SK-N-SH (cell line): ENCODE data around the gene KLK12.

Experiments
- CHD2 ChIP-seq: fragments of 150-350 bp; IDR thresholded peaks from 2 replicates; pipeline ENCODE4 v1.6.1; 2018; ENCODE audit warnings: low read length; ENCODE audit not compliant: partially characterized antibody
- CTCF ChIP-seq: fragments of 200-600 bp; sonication (generic); IDR thresholded peaks from 2 replicates; pipeline ENCODE4 v1.6.1; 2017; ENCODE audit warnings: antibody characterized with exemption, mild to moderate bottlenecking, moderate library complexity
- EZH2phosphoT487 ChIP-seq: fragments of 200-600 bp; sonication (generic); IDR thresholded peaks from 2 replicates; pipeline ENCODE4 v1.6.1; 2017; ENCODE audit warnings: low read depth, mixed run types, mild to moderate bottlenecking, antibody characterized with exemption, moderate library complexity, borderline replicate concordance
- GATA2 ChIP-seq: sonication (generic); formaldehyde crosslinking; IDR thresholded peaks from 2 replicates; pipeline ENCODE4 v1.5.0; 2020; ENCODE audit warnings: mild to moderate bottlenecking, missing genetic modification reagents
- NRF1 ChIP-seq: IDR thresholded peaks from 2 replicates; pipeline ENCODE4 v1.6.1; 2012; ENCODE audit warnings: low read depth, mild to moderate bottlenecking, low read length
- POLR2AphosphoS5 ChIP-seq: IDR thresholded peaks from 2 replicates; pipeline ENCODE4 v1.6.1; 2012; ENCODE audit warnings: low read depth, low read length
- REST ChIP-seq: IDR thresholded peaks from 2 replicates; pipeline ENCODE4 v1.6.1; 2012; ENCODE audit warnings: mild to moderate bottlenecking, low read depth, low read length, moderate library complexity
- RXRA ChIP-seq: IDR thresholded peaks from 2 replicates; pipeline ENCODE4 v1.4.0; 2012; ENCODE audit warnings: low read depth, mild to moderate bottlenecking, borderline replicate concordance
- TAF1 ChIP-seq: IDR thresholded peaks from 2 replicates; pipeline ENCODE4 v1.6.1; 2012; ENCODE audit warnings: low read depth, mild to moderate bottlenecking, low read length, moderate library complexity, borderline replicate concordance
- YY1 ChIP-seq: IDR thresholded peaks from 2 replicates; pipeline ENCODE4 v1.4.0; 2012; ENCODE audit warnings: low read depth, mild to moderate bottlenecking
- ZBTB33 ChIP-seq: IDR thresholded peaks from 2 replicates; pipeline ENCODE4 v1.4.0; 2012; ENCODE audit warnings: low read depth, borderline replicate concordance

GRCh38 chr19:51031880-51032225, 2.9 kb downstream of the KLK12 start:
- TF ChIP-seq CTCF (no peak), TAF1 (no peak), POLR2AphosphoS5 (no peak), GATA2 (CRISPR knock-in tag) (no peak), RXRA (no peak), ZBTB33 (no peak), EZH2phosphoT487 (no peak), REST (no peak), YY1 (no peak), NRF1 (no peak), CHD2 (no peak)
